GM12878 (cell line): ENCODE data around the gene CAPN1.
"Not testable (repeated sequence)": the region's sequence is repeated elsewhere in the genome, so short reads cannot be mapped to it uniquely, and the experiment has no call there.

Experiments used
- BHLHE40 ChIP-seq, 2 experiments: fragments of 450-650 bp in 1 of 2; IDR thresholded peaks; 2 replicates each; pipeline ENCODE4 v1.6.1; 2011 to 2017; ENCODE audit warnings: low read depth in 2 of 2, borderline replicate concordance in 1 of 2, improper control_type of control experiment in 1 of 2, low read length in 1 of 2, mild to moderate bottlenecking in 1 of 2
- GATAD2B ChIP-seq: fragments of 450-650 bp; conservative IDR thresholded peaks from 2 replicates; pipeline ENCODE4 v1.6.1; 2017; ENCODE audit warnings: low read depth, mild to moderate bottlenecking, moderate library complexity
- NRF1 ChIP-seq: conservative IDR thresholded peaks from 2 replicates; pipeline ENCODE4 v1.6.1; 2011; ENCODE audit warnings: mild to moderate bottlenecking, low read depth, low read length, improper control_type of control experiment
- POLR2A ChIP-seq: IDR thresholded peaks from 2 replicates; pipeline ENCODE4 v1.6.1; 2011; ENCODE audit warnings: low read depth, mild to moderate bottlenecking, low read length
- RAD21 ChIP-seq: IDR thresholded peaks from 2 replicates; pipeline ENCODE4 v1.6.1; 2011; ENCODE audit warnings: mild to moderate bottlenecking, low read depth, low read length, moderate library complexity; ENCODE audit not compliant: insufficient read depth
- SMARCA5 ChIP-seq: fragments of 450-650 bp; IDR thresholded peaks from 2 replicates; pipeline ENCODE4 v1.6.1; 2017; ENCODE audit warnings: mild to moderate bottlenecking
- SMC3 ChIP-seq: IDR thresholded peaks from 2 replicates; pipeline ENCODE4 v1.6.1; 2011; ENCODE audit warnings: low read length, improper control_type of control experiment, borderline replicate concordance
- SP1 ChIP-seq: IDR thresholded peaks from one replicate; pipeline ENCODE4 v1.6.1; 2011; ENCODE audit warnings: low read depth, low read length
- SPI1 ChIP-seq: IDR thresholded peaks from 2 replicates; pipeline ENCODE4 v1.6.1; 2011; ENCODE audit warnings: low read depth, mild to moderate bottlenecking, low read length, moderate library complexity, borderline replicate concordance; ENCODE audit not compliant: insufficient read depth
- TF ChIP-seq, protein P1 (sequence below), 3 experiments: IDR thresholded peaks in 2 of 3; conservative IDR thresholded peaks in 1 of 3; 2 replicates each; pipeline ENCODE4 v1.5.1; 2011; ENCODE audit warnings: low read depth in 3 of 3, low read length in 3 of 3, mild to moderate bottlenecking in 3 of 3, control low read depth in 2 of 3, moderate library complexity in 2 of 3, inconsistent platforms in 1 of 3, mixed read lengths in 1 of 3; ENCODE audit not compliant: control insufficient read depth in 2 of 3, insufficient read depth in 1 of 3; ENCODE audit errors: extremely low read depth in 1 of 3
- TF ChIP-seq, protein P2 (sequence below): IDR thresholded peaks from 2 replicates; pipeline ENCODE4 v1.6.1; 2012; ENCODE audit warnings: mild to moderate bottlenecking, low read depth, low read length

- TF ChIP-seq, protein P1, sequence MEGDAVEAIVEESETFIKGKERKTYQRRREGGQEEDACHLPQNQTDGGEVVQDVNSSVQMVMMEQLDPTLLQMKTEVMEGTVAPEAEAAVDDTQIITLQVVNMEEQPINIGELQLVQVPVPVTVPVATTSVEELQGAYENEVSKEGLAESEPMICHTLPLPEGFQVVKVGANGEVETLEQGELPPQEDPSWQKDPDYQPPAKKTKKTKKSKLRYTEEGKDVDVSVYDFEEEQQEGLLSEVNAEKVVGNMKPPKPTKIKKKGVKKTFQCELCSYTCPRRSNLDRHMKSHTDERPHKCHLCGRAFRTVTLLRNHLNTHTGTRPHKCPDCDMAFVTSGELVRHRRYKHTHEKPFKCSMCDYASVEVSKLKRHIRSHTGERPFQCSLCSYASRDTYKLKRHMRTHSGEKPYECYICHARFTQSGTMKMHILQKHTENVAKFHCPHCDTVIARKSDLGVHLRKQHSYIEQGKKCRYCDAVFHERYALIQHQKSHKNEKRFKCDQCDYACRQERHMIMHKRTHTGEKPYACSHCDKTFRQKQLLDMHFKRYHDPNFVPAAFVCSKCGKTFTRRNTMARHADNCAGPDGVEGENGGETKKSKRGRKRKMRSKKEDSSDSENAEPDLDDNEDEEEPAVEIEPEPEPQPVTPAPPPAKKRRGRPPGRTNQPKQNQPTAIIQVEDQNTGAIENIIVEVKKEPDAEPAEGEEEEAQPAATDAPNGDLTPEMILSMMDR (IDR thresholded peaks at IDR 0.05 in 2 of 3, conservative IDR thresholded peaks at IDR 0.05 in 1 of 3; ENCODE audit: control insufficient read depth in 2 of 3, extremely low read depth in 1 of 3, insufficient read depth in 1 of 3, low read depth in 3 of 3, low read length in 3 of 3): not testable (repeated sequence)
- not testable (repeated sequence) for TF ChIP-seq BHLHE40 (IDR thresholded peaks at IDR 0.05; ENCODE audit: borderline replicate concordance in 1 of 2, low read depth in 2 of 2, low read length in 1 of 2); SP1; GATAD2B; NRF1; RAD21; SMARCA5; SMC3; SPI1; POLR2A
- TF ChIP-seq, protein P2, sequence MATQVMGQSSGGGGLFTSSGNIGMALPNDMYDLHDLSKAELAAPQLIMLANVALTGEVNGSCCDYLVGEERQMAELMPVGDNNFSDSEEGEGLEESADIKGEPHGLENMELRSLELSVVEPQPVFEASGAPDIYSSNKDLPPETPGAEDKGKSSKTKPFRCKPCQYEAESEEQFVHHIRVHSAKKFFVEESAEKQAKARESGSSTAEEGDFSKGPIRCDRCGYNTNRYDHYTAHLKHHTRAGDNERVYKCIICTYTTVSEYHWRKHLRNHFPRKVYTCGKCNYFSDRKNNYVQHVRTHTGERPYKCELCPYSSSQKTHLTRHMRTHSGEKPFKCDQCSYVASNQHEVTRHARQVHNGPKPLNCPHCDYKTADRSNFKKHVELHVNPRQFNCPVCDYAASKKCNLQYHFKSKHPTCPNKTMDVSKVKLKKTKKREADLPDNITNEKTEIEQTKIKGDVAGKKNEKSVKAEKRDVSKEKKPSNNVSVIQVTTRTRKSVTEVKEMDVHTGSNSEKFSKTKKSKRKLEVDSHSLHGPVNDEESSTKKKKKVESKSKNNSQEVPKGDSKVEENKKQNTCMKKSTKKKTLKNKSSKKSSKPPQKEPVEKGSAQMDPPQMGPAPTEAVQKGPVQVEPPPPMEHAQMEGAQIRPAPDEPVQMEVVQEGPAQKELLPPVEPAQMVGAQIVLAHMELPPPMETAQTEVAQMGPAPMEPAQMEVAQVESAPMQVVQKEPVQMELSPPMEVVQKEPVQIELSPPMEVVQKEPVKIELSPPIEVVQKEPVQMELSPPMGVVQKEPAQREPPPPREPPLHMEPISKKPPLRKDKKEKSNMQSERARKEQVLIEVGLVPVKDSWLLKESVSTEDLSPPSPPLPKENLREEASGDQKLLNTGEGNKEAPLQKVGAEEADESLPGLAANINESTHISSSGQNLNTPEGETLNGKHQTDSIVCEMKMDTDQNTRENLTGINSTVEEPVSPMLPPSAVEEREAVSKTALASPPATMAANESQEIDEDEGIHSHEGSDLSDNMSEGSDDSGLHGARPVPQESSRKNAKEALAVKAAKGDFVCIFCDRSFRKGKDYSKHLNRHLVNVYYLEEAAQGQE: not testable (repeated sequence)
Observed at GRCh38 chr11:65245046-65245445, 63.3 kb downstream of the CAPN1 start.
